Smooth muscle cell (in vitro differentiated cells): ENCODE results near the gene SEC23IP. TPM values are rescaled to one million over a fixed set of nuclear protein-coding genes. Genes with fewer than 3 reads are reported as not detected.
"Not testable (repeated sequence)": the region's sequence is repeated elsewhere in the genome, so short reads cannot be mapped to it uniquely, and the experiment has no call there.

Experiments used
- DNase-seq: peaks from one replicate; lab custom pipeline; 2025; ENCODE audit not compliant: unreplicated experiment; lab: John Stamatoyannopoulos, UW
- H2AFZ ChIP-seq: fragments of 200-600 bp; sonication (generic); 2 replicates; pipeline ENCODE4 v1.6.0; 2016; ENCODE audit warnings: antibody characterized with exemption, low read depth, mild to moderate bottlenecking
- H3F3A ChIP-seq: fragments of 200-600 bp; sonication (generic); 2 replicates; pipeline ENCODE4 v1.6.0; 2017; ENCODE audit warnings: antibody characterized with exemption, low read depth
- H3K27ac ChIP-seq: fragments of 200-600 bp; sonication (generic); 2 replicates; pipeline ENCODE4 v1.5.1; 2016; ENCODE audit warnings: low read depth, mild to moderate bottlenecking
- H3K27me3 ChIP-seq: fragments of 200-600 bp; sonication (generic); 2 replicates; pipeline ENCODE4 v1.6.1; 2016; ENCODE audit warnings: low read depth, mild to moderate bottlenecking
- H3K36me3 ChIP-seq: fragments of 200-600 bp; sonication (generic); 2 replicates; pipeline ENCODE4 v1.5.1; 2016; ENCODE audit warnings: low read depth
- H3K4me1 ChIP-seq: fragments of 200-600 bp; sonication (generic); 2 replicates; pipeline ENCODE4 v1.5.1; 2016; ENCODE audit warnings: low read depth
- H3K4me2 ChIP-seq: fragments of 200-600 bp; sonication (generic); 2 replicates; pipeline ENCODE4 v1.6.0; 2016; ENCODE audit warnings: mild to moderate bottlenecking
- H3K4me3 ChIP-seq: fragments of 200-600 bp; sonication (generic); 2 replicates; pipeline ENCODE4 v1.5.1; 2016; ENCODE audit warnings: mild to moderate bottlenecking
- H3K79me2 ChIP-seq: fragments of 200-600 bp; sonication (generic); 2 replicates; pipeline ENCODE4 v1.6.0; 2016; ENCODE audit warnings: low read depth, mild to moderate bottlenecking
- H3K9ac ChIP-seq: fragments of 200-600 bp; sonication (generic); 2 replicates; pipeline ENCODE4 v1.6.0; 2016; ENCODE audit warnings: low read depth
- H3K9me3 ChIP-seq: fragments of 200-600 bp; sonication (generic); replicated peaks from 2 replicates; pipeline ENCODE4 v1.5.1; 2016; ENCODE audit warnings: low read depth
- H4K20me1 ChIP-seq: fragments of 200-600 bp; sonication (generic); 2 replicates; pipeline ENCODE4 v1.6.0; 2016; ENCODE audit warnings: low read depth
- CTCF ChIP-seq: fragments of 200-600 bp; sonication (generic); IDR thresholded peaks from 2 replicates; pipeline ENCODE4 v1.5.1; 2017; ENCODE audit warnings: borderline replicate concordance, mild to moderate bottlenecking, antibody characterized with exemption; ENCODE audit not compliant: insufficient read depth, poor library complexity, severe bottlenecking
- WGBS: methylation state at CpG from one replicate; pipeline ENCODE4 v1.1.7; 2016; ENCODE audit warnings: low lambda C conversion rate; 5-methylcytosine and 5-hydroxymethylcytosine counted together
- polyA plus RNA-seq: library from polyadenylated mRNA; unstranded; fragments of >200 nt; fragmentation: Nextera tagmentation; extraction: Ambion mirVana; gene quantifications from 2 replicates; pipeline ENCODE4 v1.2.1, GENCODE V29; 2016
- total RNA-seq: library from RNA; depleted of rRNA; stranded (reverse); fragments of >200 nt; gene quantifications from 2 replicates; pipeline ENCODE4 v1.2.3, GENCODE V29; 2014

SEC23IP gene
- total and polyA plus RNA-seq, 2 experiments from 2014 or later = 35.9 to 49.4 TPM

- no peak for TF ChIP-seq CTCF
- 96% methylated on average over 7 of the region's 7 CpGs for WGBS
- DNase-seq = no peak
- Histone ChIP-seq H3K4me3 (no peak overlapping the region), H3K4me1 (peaks cover 13% of the 10 kb centered on the region), H3F3A (no peaks in the 10 kb centered on the region), H3K9me3 (no peaks in the 10 kb centered on the region), H3K27me3 (no peaks in the 10 kb centered on the region), H3K4me2 (no peak overlapping the region), H3K27ac (no peak overlapping the region), H4K20me1 (peaks cover 90% of the 10 kb centered on the region), H2AFZ (no peak overlapping the region), H3K9ac (no peak overlapping the region), H3K79me2 (peaks cover 98% of the 10 kb centered on the region), H3K36me3 (no peaks in the 10 kb centered on the region)
These were observed 25.2 kb upstream of the SEC23IP start for GRCh38 chr10:119867317-119867716.

GRCh38 chr10:119869398-119869797 is 23.1 kb upstream of the SEC23IP start:
- H3K9me3 ChIP-seq, H3K4me2 ChIP-seq, H2AFZ ChIP-seq, H3K4me3 ChIP-seq, H3F3A ChIP-seq, H3K27ac ChIP-seq, H3K36me3 ChIP-seq, H3K27me3 ChIP-seq, H3K9ac ChIP-seq, DNase-seq: not testable (repeated sequence)
- Histone ChIP-seq H4K20me1 (peaks cover 73% of the 10 kb centered on the region), H3K79me2 (peaks cover 78% of the 10 kb centered on the region), H3K4me1 (peaks cover 16% of the 10 kb centered on the region)
- 97% methylated on average over 4 of the region's 4 CpGs for WGBS

- Histone ChIP-seq H3K4me1 (peaks cover 16% of the 10 kb centered on the region), H3K9me3 (no peaks in the 10 kb centered on the region), H3K79me2 (peaks cover 52% of the 10 kb centered on the region), H3K36me3 (no peaks in the 10 kb centered on the region), H3K4me2 (peak overlapping the region; percentile 100), H3K4me3 (peak overlapping the region; percentile 70), H3F3A (peaks cover 12% of the 10 kb centered on the region), H4K20me1 (peaks cover 49% of the 10 kb centered on the region), H3K27ac (peak overlapping the region; percentile 64), H3K27me3 (no peaks in the 10 kb centered on the region), H2AFZ (peak overlapping the region; percentile 94), H3K9ac (peak overlapping the region; percentile 74)
- peak; percentile 29 for DNase-seq
- 2% methylated on average over 28 of the region's 56 CpGs for whole genome bisulfite sequencing
- no peak for TF ChIP-seq CTCF
These were observed 20.5 kb upstream of the SEC23IP start for GRCh38 chr10:119871881-119872609.

- Histone ChIP-seq H3K79me2 (peaks cover 47% of the 10 kb centered on the region), H3K36me3 (no peaks in the 10 kb centered on the region), H3K9me3 (no peaks in the 10 kb centered on the region), H3K4me3 (peak within 1 kb of the TSS; percentile 70), H3K27ac (peak within 1 kb of the TSS; percentile 64), H2AFZ (peak within 1 kb of the TSS; percentile 94), H3K4me2 (peak within 1 kb of the TSS; percentile 100), H3K4me1 (peaks cover 16% of the 10 kb centered on the region), H4K20me1 (peaks cover 45% of the 10 kb centered on the region), H3K27me3 (no peaks in the 10 kb centered on the region), H3K9ac (peak within 1 kb of the TSS; percentile 74), H3F3A (peaks cover 12% of the 10 kb centered on the region)
- no peak for TF ChIP-seq CTCF
- peak; percentile 51 for DNase-seq
- WGBS = under 1% methylated on average over 40 of the region's 42 CpGs
These were observed 20.0 kb upstream of the SEC23IP start, which contains the start of gene MCMBP for GRCh38 chr10:119872610-119872859. Gene MCMBP, minus strand, starts transcription at chr10:119872843. Its CDS starts 259 bp downstream, at chr10:119872584.
